Cerebellar cortex (tissue), 1 donor: ENCODE measurements around the gene ATF5.

Experiments used
- DNase-seq: peaks from one replicate; pipeline ENCODE4 v3.0.0-alpha.2; 2015; ENCODE audit warnings: low spot score

ATF5 gene

DNA sequence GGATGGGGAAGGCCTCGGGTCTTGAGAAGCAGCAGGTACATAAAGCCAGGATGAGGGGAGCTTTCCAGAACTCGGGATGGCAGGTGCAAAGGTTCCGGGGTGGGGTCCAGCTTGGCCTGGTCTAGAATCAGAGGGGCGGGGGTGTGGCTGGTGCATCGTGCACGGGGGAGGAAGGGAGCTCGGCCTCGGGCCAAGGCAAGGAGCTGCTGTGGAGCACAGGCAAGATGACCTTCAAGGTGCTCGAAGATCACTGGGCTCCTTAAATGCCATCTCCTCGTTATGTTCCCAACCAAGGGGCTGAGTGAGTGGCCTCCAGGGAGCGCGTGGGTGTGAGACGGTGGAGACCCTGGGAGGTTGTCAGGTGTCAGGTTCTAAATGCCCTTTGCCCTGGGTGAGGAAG lies 48.1 kb downstream of the ATF5 start:
- DNase-seq: no peak

GRCh38 chr19:49977881-49978280 lies 48.9 kb downstream of the ATF5 start:
- DNase-seq: no peak

GRCh38 chr19:49978324-49978723 lies 49.3 kb downstream of the ATF5 start:
- no peak for DNase-seq

- DNase-seq: no peak
Measured at GRCh38 chr19:49981603-49982593, 52.9 kb downstream of the ATF5 start.
